Neural progenitor cell (in vitro differentiated cells): Measurements from ENCODE around the gene SIRPA. TPM values are rescaled to one million over a fixed set of nuclear protein-coding genes. Genes with fewer than 3 reads are reported as not detected.
A peak's percentile ranks its signal among the peaks of the same experiment; 100 is the strongest.

Experiments
- DNase-seq: peaks from one replicate; pipeline ENCODE4 v3.0.0-alpha.2; 2016; ENCODE audit warnings: low spot score
- H2AFZ ChIP-seq: fragments of 200-600 bp; sonication (generic); replicated peaks from 2 replicates; pipeline ENCODE4 v1.6.1; 2016; ENCODE audit warnings: antibody characterized with exemption
- H3F3A ChIP-seq: fragments of 200-600 bp; sonication (generic); 2 replicates; pipeline ENCODE4 v1.6.1; 2016; ENCODE audit warnings: antibody characterized with exemption, low read depth
- H3K27ac ChIP-seq: fragments of 200-600 bp; sonication (generic); 2 replicates; pipeline ENCODE4 v1.5.1; 2016; ENCODE audit warnings: mild to moderate bottlenecking
- H3K27me3 ChIP-seq: fragments of 200-600 bp; sonication (generic); 2 replicates; pipeline ENCODE4 v1.6.1; 2016; ENCODE audit warnings: mild to moderate bottlenecking, moderate library complexity
- H3K36me3 ChIP-seq: fragments of 200-600 bp; sonication (generic); 2 replicates; pipeline ENCODE4 v1.5.1; 2016
- H3K4me1 ChIP-seq: fragments of 200-600 bp; sonication (generic); 2 replicates; pipeline ENCODE4 v1.6.1; 2016; ENCODE audit warnings: mixed run types
- H3K4me2 ChIP-seq: fragments of 200-600 bp; sonication (generic); 2 replicates; pipeline ENCODE4 v1.6.1; 2016
- H3K4me3 ChIP-seq: fragments of 200-600 bp; sonication (generic); 2 replicates; pipeline ENCODE4 v1.5.1; 2016
- H3K79me2 ChIP-seq: fragments of 200-600 bp; sonication (generic); 2 replicates; pipeline ENCODE4 v1.6.1; 2016; ENCODE audit warnings: low read depth
- H3K9ac ChIP-seq: fragments of 200-600 bp; sonication (generic); 2 replicates; pipeline ENCODE4 v1.6.1; 2016
- H3K9me3 ChIP-seq: fragments of 200-600 bp; sonication (generic); 2 replicates; pipeline ENCODE4 v1.5.1; 2016; ENCODE audit warnings: low read depth
- H4K20me1 ChIP-seq: fragments of 200-600 bp; sonication (generic); 2 replicates; pipeline ENCODE4 v1.6.1; 2016; ENCODE audit warnings: low read depth
- H3K27ac Mint-ChIP-seq: 3 replicates; pipeline ENCODE4 v1.8.0; 2021; ENCODE audit warnings: mixed read lengths
- H3K27me3 Mint-ChIP-seq: 2 replicates; pipeline ENCODE4 v1.8.0; 2022; ENCODE audit warnings: low read depth, mild to moderate bottlenecking, inconsistent platforms, moderate library complexity, mixed read lengths; ENCODE audit not compliant: insufficient read depth
- H3K36me3 Mint-ChIP-seq: 3 replicates; pipeline ENCODE4 v1.8.0; 2021; ENCODE audit warnings: mixed read lengths
- H3K4me1 Mint-ChIP-seq: 3 replicates; pipeline ENCODE4 v1.8.0; 2021; ENCODE audit warnings: mixed read lengths
- H3K4me3 Mint-ChIP-seq: 3 replicates; pipeline ENCODE4 v1.8.0; 2021; ENCODE audit warnings: mild to moderate bottlenecking, moderate library complexity, mixed read lengths
- H3K9me3 Mint-ChIP-seq: 3 replicates; pipeline ENCODE4 v1.8.0; 2020; ENCODE audit warnings: mixed read lengths
- EZH2 ChIP-seq: fragments of 200-600 bp; sonication (generic); IDR thresholded peaks from 2 replicates; pipeline ENCODE4 v1.6.1; 2017; ENCODE audit warnings: antibody characterized with exemption, mild to moderate bottlenecking, moderate library complexity
- EZH2phosphoT487 ChIP-seq: fragments of 200-600 bp; sonication (generic); IDR thresholded peaks from 2 replicates; pipeline ENCODE4 v1.6.1; 2017; ENCODE audit warnings: antibody characterized with exemption
- total RNA-seq: library from RNA; depleted of rRNA; stranded (reverse); fragments of >200 nt; gene quantifications from 2 replicates; pipeline ENCODE4 v1.2.3, GENCODE V29; 2015; ENCODE audit warnings: low replicate concordance
- TF ChIP-seq, protein P1 (sequence below): fragments of 200-600 bp; sonication (generic); IDR thresholded peaks from 2 replicates; pipeline ENCODE4 v1.5.1; 2017; ENCODE audit warnings: antibody characterized with exemption, mild to moderate bottlenecking

The SIRPA gene
- total RNA-seq, 1 donor from 2014 or later: 5.1 TPM

DNA sequence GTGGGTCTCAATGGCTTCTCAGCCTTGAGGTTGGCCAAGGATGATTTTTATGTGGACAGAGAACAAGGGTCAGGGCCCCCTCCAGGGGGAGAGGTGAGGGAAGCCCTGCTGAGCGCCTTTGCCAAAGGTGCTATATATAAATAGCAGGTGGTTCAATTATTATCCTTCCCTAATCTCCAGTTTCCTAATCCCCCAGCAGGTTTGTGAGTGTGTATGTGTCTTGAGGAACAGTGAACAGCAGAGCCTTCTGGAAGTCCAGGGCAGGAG, 3.2 kb upstream of the SIRPA start:
- H3K4me3 Mint-ChIP-seq: peak overlapping the region; percentile 7
- Histone ChIP-seq H3K27ac (no peak overlapping the region), H3K4me3 (no peak overlapping the region), H3F3A (peaks cover 15% of the 10 kb centered on the region), H4K20me1 (peaks cover 4% of the 10 kb centered on the region), H3K4me1 (peaks cover 26% of the 10 kb centered on the region), H3K79me2 (no peaks in the 10 kb centered on the region), H3K9ac (no peak overlapping the region), H3K27me3 (peaks cover 40% of the 10 kb centered on the region), H3K4me2 (no peak overlapping the region), H3K36me3 (no peaks in the 10 kb centered on the region), H2AFZ (no peak overlapping the region), H3K9me3 (no peaks in the 10 kb centered on the region)
- peaks cover 4% of the 10 kb centered on the region for H3K27me3 Mint-ChIP-seq
- H3K4me1 Mint-ChIP-seq: peaks cover 46% of the 10 kb centered on the region
- TF ChIP-seq EZH2 (no peak), EZH2phosphoT487 (no peak)
- TF ChIP-seq, protein P1, sequence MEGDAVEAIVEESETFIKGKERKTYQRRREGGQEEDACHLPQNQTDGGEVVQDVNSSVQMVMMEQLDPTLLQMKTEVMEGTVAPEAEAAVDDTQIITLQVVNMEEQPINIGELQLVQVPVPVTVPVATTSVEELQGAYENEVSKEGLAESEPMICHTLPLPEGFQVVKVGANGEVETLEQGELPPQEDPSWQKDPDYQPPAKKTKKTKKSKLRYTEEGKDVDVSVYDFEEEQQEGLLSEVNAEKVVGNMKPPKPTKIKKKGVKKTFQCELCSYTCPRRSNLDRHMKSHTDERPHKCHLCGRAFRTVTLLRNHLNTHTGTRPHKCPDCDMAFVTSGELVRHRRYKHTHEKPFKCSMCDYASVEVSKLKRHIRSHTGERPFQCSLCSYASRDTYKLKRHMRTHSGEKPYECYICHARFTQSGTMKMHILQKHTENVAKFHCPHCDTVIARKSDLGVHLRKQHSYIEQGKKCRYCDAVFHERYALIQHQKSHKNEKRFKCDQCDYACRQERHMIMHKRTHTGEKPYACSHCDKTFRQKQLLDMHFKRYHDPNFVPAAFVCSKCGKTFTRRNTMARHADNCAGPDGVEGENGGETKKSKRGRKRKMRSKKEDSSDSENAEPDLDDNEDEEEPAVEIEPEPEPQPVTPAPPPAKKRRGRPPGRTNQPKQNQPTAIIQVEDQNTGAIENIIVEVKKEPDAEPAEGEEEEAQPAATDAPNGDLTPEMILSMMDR: no peak
- no peak overlapping the region for H3K27ac Mint-ChIP-seq
- no peak for DNase-seq
- no peaks in the 10 kb centered on the region for H3K9me3 Mint-ChIP-seq
- no peaks in the 10 kb centered on the region for H3K36me3 Mint-ChIP-seq

DNA sequence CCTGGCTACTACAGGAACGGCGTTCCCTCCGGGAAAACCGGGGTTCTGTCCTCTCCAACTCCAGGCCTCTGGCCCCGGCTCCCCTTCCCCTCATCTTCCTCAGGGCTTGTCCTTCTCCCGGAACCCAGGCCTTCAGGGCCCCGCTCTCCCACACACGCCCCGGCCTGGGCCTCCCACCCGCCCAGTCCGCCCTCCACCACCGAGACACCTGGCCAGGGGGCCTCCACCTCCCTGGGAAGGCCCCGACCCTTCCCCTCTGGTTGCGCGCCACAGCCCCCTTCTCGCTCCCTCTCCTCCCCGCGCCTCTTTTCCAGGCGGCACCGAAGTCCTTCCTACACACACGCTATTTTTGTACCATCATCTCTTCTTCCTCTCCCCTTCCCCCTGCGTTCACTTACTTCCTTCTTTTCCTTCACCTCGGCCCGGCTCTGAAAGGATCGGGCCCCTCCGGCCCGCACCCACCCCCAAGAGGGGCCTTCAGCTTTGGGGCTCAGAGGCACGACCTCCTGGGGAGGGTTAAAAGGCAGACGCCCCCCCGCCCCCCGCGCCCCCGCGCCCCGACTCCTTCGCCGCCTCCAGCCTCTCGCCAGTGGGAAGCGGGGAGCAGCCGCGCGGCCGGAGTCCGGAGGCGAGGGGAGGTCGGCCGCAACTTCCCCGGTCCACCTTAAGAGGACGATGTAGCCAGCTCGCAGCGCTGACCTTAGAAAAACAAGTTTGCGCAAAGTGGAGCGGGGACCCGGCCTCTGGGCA, 1.3 kb upstream of the SIRPA start:
- H3K4me3 Mint-ChIP-seq: peak overlapping the region; percentile 85
- Histone ChIP-seq H2AFZ (peak overlapping the region; percentile 97), H3F3A (peaks cover 17% of the 10 kb centered on the region), H3K4me3 (peak overlapping the region; percentile 66), H3K27me3 (peaks cover 42% of the 10 kb centered on the region), H3K27ac (no peak overlapping the region), H3K4me2 (peak overlapping the region; percentile 84), H3K79me2 (no peaks in the 10 kb centered on the region), H3K4me1 (peaks cover 28% of the 10 kb centered on the region), H3K9me3 (no peaks in the 10 kb centered on the region), H3K9ac (no peak overlapping the region), H4K20me1 (peaks cover 4% of the 10 kb centered on the region), H3K36me3 (no peaks in the 10 kb centered on the region)
- peaks cover 4% of the 10 kb centered on the region for H3K27me3 Mint-ChIP-seq
- no peak overlapping the region for H3K27ac Mint-ChIP-seq
- TF ChIP-seq, protein P1: no peak
- TF ChIP-seq EZH2: peak; percentile 32
- H3K4me1 Mint-ChIP-seq: peaks cover 59% of the 10 kb centered on the region
- no peak for DNase-seq
- no peaks in the 10 kb centered on the region for H3K36me3 Mint-ChIP-seq
- H3K9me3 Mint-ChIP-seq: no peaks in the 10 kb centered on the region

DNA sequence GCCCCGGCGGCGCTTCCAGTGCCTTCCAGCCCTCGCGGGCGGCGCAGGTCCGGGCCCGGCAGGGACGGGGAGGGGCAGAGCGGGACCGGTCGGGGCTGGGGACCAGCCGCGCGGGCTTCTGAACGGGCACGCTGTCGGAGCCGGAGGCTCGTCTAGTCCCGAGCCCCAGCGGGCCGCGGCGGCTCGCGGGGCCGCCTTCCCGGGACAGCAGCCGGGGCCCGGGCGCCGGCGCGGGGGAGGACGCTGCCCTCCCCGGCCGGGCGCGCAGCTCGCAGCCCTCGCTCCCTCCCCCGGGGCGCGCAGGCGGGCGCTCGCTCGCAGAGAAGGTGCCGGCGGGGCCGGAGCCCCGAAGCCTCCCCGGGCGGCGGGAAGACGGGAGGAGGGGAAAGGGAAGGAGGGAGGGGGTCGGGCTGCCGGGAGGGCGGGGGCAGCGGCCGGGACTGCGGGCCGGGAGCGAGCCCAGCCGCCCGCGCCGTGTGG, 696 bp upstream of the SIRPA start:
- Histone ChIP-seq H3K27ac (no peak overlapping the region), H3K4me3 (peak overlapping the region; percentile 66), H2AFZ (peak overlapping the region; percentile 97), H3K4me1 (peaks cover 34% of the 10 kb centered on the region), H3K4me2 (peak overlapping the region; percentile 84), H3K27me3 (peaks cover 42% of the 10 kb centered on the region), H3K9me3 (no peaks in the 10 kb centered on the region), H4K20me1 (peaks cover 4% of the 10 kb centered on the region), H3F3A (peaks cover 23% of the 10 kb centered on the region), H3K9ac (no peak overlapping the region), H3K36me3 (no peaks in the 10 kb centered on the region), H3K79me2 (no peaks in the 10 kb centered on the region)
- H3K4me1 Mint-ChIP-seq: peaks cover 65% of the 10 kb centered on the region
- peak overlapping the region; percentile 80 for H3K4me3 Mint-ChIP-seq
- H3K9me3 Mint-ChIP-seq: no peaks in the 10 kb centered on the region
- H3K36me3 Mint-ChIP-seq: no peaks in the 10 kb centered on the region
- no peak overlapping the region for H3K27ac Mint-ChIP-seq
- H3K27me3 Mint-ChIP-seq: peaks cover 4% of the 10 kb centered on the region
- TF ChIP-seq EZH2phosphoT487: no peak
- TF ChIP-seq, protein P1: no peak
- no peak for TF ChIP-seq EZH2
- peak; percentile 86 for DNase-seq
